GM19023 (cell line): ENCODE measurements around the gene MALT1.
"Not testable (repeated sequence)": the region's sequence is repeated elsewhere in the genome, so short reads cannot be mapped to it uniquely, and the experiment has no call there.

ENCODE experiments used
- ATAC-seq: cut with Tn5 transposase; IDR thresholded peaks from one replicate; pipeline ENCODE4 v1.9.1; 2021; ENCODE audit warnings: mild to moderate bottlenecking, moderate library complexity; ENCODE audit not compliant: unreplicated experiment

The MALT1 gene

DNA sequence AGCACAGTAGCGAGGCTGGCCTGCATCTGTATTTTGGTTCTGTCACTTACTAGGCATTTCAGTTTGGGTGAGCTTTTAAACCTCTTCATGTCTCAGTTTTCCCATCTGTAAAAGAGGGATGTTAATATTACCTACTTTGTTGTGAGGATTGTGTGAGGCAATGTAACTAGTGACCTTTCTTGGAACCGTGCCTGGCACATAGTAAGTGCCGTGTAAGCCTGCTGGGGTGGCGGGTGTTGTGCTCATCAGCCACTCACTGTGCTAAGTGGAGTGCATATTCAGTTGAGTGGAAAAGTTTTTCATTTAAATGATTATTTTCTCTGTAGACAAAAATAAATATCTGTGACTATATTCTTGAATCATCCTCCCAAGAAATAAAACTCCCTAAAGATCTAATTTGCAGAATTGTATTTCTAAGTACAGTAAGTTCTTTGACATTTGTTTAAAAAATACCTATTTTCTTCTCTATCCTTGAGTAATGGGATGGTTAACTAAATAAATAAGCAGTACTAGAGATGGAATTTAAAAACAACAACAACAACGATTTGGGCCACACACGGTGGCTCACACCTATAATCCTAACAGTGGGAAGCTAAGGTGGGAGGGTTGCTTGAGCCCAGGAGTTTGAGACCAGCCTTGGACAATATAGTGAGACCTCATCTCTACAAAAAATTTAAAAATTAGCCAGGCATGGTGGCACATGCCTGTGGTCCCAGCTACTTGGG lies 56.7 kb downstream of the MALT1 start:
- ATAC-seq = no peak

DNA sequence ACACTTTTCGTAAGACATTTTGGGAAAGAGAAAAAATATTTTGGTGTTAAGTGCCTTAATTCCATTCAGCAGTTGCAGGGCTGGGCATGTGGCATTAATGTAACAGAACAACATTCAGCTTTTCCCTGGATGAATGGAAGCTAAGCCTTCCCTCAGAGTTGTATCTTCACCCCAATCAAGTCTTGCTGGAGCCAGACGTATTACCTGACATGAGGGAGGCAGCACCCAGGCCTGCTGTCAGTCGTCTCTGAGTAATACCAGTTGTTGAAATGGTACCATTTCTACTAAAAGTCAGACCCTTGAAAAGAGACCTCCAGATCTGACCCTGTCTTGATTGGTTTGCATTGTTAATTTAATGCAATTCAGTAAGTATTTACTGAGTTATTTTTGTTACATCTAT lies 57.5 kb downstream of the MALT1 start:
- ATAC-seq = no peak

DNA sequence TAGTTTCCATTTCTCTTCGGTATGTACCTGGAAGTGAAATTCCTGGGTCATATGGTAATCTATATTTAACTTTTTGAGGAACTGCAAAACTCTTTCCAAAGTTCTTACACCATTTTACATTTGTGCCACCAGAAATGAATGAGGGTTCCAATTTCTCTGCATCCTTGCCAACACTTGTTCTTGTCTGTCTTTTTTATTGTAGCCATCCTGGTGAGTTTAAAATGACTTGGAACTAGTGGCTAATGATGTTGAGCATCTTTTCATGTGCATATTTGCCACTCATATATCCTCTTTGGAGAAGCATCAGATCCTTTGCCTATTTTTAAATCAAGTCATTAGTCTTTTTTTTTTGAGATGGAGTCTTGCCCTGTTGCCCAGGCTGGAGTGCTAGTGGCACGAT lies 59.4 kb downstream of the MALT1 start:
- ATAC-seq = no peak

DNA sequence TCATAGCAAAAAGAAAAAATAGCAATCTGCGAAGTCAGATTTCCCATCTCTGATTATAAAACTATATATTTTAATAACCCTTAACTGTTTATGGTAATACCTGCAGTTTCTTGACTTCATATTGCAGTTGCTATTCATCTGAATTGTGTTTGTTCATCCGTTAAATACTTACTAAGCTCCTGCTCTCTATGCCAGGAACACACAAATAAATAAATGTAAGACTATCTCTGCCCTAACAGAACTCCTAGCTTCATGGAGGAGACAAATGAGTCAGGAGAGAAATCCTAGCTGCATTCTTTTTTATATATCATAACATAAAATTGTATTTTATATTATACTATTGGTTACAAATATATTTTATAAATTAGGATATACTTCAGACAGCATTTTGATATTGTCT lies 61.2 kb downstream of the MALT1 start:
- ATAC-seq = no peak

DNA sequence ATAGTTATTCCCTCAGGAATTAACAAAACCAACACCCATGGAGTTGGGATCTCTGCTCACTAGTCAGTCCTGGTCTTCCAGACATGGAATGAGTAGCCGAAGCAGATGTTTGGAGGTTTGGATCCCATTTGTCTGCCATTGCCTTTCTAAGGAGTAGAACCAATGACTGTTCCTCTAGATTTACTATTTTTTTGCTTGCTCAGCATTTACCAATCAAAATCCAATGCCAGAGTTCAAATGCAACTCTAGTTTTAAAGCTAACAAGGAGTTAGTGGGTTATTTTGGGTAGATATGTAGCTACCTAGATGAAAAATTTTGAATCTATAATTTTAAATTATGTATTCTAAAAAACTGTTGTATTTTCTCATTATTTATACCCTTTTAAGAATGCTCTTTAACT lies 62.6 kb downstream of the MALT1 start:
- ATAC-seq = no peak

DNA sequence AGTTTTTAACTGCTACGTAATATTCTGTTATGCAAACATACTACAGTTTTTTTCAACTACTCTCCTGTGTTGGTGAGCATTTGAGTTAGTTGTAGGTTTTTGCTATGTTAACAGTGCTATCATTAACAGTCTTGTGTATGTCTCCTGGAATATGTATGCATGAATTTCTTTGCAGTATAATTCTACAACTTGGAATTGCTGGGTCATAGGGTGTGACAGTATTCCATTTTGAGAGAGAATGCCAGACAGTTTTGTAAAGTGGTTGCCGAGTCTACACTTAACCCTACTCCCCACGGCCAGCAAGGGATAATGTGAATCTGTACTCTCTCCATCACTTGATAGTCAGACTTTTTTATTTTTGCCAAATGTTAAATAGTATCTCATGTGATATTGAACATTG lies 67.1 kb downstream of the MALT1 start:
- ATAC-seq = no peak

DNA sequence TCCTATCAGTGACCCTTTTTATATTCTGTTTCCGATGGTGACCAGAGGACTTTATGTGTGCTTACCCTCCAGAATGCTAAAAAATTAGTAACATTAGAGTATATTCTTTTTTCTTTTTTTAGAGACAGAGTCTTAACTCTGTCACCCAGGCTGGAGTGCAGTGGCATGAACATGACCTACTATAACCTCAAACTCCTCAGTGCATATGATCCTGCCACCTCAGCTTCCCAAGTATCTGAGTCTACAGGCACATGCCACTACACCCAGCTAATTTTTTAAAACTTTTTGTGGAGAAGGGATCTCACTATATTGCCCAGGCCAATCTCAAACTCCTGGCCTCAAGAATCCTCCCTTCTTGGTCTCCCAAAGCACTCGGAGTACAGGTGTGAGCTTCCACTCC lies 74.6 kb downstream of the MALT1 start:
- ATAC-seq = no peak

DNA sequence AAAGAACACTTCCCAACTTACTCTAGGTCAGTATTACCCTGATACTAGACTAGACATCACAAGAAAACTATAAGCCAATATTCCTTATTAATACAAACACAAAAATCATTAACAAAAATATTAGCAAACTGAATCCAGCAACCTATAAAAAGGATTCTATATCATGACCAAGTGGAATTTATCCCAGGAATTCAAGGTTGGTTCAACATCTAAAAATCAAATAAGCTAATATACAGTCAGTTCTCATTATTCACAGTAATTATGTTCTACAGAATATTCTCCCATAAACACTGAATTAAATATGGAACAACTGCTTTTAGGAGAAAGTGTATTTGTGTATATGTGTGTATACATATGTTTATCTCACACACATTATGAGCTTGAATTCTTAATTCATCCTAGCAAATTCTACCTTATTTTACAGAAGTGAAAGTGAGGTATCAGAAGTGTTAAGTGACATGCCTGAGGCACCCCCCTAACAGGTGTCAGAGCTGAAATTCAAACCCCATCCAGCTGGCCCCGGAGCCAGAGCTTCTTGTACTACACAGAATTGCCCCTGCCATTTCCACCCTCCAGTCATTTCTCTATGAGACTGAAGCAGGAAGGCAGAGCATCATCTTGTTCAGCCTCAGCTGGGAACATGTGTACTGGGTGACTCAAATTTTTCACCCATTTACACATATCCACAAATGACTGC lies 77.8 kb downstream of the MALT1 start:
- no peak for ATAC-seq

DNA sequence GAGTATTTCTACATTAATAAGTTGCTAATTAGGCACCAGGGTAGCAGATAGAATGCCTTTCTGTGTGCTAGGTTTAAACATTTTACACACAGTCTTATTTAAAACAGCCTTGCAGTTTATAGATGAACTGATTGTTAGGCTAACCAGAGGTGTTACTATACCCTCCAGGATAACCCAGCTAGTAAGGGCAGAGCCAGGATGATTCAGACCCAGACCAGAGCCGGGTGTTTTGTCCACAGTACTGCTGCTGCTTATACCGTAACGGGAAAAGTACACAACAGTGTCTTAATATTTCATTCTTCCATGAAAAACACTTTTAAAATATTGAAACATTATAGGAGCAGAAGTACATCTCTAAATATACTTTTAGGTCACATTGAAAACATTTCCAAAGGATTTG lies 82.7 kb downstream of the MALT1 start:
- no peak for ATAC-seq

DNA sequence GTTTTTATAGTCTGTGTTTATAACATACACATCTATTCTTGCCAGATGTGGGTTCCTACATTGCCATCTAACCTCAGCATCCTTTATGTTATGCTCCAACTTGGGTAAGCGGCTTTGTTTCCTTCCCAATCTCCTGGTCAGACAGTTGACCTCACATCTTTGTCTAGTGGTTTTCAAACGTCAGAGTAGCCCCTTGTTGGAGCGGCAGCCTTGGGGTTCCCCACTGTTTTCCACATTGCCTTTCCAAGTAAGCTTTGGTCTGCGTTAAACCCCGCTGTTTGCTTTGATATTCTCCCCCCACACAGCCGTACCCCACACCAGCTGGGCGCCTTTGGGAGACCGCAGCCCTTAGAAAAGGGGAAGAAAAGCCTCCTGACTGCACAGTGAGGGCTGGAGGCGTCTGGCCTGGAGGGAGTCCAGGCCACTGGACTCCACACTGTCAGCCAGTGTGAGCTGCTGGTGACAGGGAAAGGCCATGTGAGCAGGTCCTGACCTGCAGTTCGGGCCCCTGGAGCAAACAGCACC lies 83.3 kb downstream of the MALT1 start:
- ATAC-seq = no peak

DNA sequence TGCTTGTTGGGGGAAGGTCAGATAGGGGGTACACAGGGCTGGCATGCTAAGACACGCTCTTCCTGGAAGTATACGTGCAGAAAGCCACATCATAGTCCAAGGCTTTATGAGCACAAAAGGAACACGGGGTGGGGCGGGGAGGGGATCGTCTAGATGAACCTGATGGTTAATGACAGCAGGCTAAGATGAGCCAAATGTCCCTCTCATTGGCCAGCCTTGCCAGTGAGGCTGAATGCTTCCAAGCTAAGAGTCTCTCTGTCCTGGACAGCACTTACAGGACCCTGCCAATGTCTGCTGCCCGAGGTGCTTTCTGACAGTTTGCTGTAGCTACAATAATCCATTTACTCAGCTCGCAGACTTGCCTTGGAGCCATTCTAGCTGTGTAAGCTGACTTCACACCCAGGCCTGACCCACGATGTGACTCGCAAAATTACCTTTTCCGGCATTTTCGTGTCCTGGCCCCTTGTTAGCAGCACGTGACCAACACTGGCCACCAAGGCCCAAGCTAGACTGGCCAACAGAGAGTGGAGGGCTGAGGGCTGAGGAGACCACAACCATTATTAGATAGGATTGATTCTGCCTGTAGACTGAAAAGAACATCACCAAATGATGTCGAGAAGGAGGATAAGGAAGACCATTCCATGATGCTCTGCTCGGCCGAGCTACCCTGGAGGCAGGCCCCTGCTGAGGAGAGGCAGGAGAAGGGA lies 84.2 kb downstream of the MALT1 start:
- no peak for ATAC-seq

DNA sequence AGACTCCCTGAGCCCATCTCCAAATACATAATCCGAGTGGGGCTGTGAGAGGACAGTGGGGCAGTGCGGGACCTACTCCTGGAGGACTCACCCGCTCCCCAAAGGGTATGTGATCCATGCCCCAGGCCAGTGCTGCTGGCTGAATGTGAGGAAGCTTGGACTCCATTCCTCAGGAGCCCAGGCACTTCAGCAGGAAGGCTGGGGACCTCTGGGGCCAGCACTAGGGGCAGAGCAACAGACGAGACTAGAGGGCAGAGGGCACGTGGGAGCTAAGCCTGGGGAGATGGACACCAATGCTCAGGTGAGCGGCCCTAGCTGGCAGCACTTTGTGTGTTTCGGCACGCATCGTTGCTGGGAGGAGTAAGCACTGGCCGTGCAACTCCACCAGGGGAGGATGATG lies 84.9 kb downstream of the MALT1 start:
- ATAC-seq = no peak

DNA sequence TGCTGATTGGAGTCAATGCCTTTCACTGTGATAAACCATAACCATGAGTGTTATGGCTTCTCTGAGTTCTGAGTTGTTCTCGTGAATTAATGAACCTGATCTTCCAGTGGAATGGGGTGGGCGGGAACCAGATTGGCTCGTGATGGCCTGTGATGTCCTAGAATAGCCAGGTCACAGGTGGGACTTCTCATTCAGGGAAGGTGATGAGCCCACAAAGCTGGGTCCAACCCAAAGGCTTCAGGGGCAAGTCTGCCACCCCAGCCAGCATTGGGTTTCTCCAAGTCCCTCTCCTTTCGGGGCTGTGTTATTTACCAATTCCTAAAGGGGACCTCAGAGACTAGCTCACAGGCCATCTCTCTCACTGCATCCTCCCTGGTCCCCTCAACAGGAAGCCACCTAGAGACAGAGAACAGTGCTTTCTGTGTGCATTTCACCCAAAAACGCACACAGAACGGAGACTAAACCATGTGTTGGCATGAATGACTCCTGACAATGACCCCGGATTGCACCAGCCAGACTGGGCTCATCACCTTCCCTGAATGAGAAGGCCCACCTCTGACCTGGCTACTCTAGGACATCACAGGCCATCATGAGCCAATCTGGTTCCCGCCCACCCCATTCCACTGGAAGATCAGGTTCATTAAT lies 85.5 kb downstream of the MALT1 start:
- ATAC-seq = no peak

DNA sequence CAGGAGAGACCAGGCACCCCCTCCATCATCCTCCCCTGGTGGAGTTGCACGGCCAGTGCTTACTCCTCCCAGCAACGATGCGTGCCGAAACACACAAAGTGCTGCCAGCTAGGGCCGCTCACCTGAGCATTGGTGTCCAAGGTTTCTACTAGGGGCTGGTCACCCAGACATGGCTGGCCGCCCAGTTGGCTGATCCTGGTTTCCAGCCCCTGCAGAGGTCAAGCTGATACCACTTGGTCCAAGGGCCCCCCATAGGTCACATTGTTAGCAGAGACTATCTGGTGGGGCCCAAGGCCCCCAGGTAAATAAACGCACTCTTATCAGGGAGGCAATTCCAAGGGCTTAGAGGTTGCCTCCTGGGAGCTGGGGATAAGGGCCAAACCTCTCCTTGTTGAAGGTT lies 86.1 kb downstream of the MALT1 start:
- ATAC-seq = not testable (repeated sequence)

DNA sequence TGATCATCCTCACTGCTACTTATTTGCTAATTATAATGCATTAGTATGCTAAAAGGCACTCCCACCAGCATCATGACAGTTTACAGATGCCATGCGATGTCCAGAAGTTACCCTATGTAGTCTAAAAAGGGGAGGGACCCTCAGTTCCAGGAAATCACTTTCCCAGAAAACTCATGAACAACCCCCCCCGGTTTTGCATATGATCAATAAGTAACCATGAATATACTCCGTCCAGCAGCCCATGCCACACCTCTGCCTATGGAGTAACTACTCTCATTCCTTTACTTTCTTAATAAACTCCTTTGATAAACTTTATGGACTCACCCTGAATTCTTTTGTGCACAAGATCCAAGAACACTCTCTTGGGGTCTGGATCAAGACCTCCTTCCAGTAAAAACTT lies 86.8 kb downstream of the MALT1 start:
- ATAC-seq = no peak

DNA sequence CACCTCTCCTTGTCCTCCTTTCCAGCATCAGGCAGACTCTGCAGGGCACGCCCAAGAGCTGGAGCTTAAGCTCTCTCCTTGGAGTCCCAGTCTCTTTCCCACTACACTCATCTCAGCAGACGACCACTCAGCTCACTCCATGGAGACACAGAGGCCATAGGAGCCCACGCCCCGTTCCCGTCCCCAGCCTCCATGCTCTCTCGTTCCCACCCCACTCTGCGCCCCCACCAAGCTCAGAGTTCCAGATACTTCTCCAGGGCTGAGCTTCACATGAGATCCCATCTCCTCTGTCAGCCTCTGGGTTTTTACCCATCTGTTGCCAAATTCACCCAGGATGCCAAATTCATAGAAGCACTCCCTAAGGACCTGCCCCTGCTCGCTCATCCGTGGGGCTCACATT lies 87.3 kb downstream of the MALT1 start:
- ATAC-seq = no peak

DNA sequence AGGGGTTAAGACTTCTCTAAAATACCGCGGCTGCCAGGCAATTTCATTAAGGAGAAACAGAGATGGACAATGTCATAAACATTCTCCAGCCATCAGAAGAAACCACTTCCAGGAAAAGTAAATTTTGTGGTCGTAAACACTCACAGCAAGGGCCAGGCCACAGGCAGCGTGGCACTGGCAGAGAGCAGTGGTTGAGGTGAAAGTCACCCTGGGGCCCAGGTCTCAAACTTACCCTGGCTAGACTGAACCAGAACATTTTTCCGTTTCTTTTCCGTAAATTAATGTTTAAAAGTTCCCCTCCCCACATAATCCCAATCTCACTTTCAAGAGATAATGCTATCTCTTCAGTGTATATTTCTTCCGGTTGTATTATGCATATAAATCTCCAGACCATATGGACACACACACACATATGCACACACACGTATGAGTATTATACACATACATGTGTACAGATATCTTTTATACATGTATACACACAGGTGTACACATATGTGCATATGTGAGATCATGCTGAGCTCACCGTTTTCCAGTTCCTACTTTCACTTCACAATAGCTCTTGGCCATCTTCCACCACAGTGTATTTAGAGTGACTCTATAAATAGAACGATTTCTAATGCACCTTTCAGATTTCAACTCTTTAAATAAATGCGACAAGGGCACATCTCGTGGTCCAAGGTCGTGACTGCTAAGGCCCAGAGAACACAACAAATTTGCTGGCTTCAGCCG lies 90.1 kb downstream of the MALT1 start:
- ATAC-seq = no peak

DNA sequence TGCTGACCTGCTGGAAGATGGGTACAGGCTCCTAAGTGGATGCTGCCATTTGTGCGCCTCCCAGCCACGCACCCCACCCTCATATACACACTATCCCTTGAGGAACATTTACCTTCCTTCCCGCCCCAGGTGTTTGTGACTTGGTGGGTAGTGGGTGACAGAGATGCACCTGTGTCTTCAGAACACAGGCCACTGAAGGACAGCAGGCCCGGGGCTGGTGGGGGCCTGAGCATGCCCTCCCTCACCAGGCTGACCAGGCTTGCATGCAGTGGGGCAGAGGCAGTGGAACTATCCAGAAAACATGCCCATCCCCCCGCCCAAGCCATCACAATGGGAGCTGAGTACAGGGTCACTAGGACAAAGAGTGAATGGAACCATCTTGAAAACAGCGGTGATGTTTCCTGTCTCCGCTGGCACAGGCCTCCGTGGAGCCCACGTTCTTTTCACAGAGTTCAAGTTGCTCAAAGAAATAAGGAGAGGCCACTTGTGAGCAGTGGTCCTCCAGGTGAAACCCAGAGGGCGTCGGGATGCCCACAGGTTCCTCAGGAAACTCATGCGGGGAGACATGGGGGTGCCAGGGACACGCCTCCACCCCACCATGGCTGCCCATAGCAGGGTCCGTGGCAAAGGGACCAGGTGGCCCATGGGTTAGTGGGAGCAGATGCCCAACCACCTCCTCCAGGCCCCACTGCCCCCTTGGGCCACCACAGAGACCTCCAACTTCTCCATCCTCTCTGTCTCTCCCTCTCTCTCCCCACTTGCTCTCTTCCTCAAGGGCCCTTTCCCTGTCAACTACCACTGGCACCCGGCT lies 90.9 kb downstream of the MALT1 start:
- no peak for ATAC-seq

DNA sequence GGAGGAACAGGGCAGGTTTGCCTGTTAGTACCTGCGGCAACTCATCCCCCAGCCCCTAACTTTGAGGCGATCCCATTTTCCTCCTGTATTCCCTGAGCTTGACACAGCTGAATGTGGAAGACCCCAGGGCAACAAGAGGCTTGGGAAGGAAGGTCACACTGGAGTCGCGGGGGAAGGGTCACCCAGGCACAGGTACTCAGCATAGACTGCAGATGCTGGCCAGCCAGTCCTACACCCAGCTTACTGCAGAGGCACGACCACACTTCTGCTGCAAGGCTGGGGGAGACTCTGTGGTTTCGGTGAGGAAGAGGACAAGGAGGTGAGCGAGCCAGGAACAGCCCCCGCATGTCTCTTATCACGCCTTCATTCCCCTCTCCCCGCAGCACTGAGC lies 91.5 kb downstream of the MALT1 start:
- no peak for ATAC-seq

DNA sequence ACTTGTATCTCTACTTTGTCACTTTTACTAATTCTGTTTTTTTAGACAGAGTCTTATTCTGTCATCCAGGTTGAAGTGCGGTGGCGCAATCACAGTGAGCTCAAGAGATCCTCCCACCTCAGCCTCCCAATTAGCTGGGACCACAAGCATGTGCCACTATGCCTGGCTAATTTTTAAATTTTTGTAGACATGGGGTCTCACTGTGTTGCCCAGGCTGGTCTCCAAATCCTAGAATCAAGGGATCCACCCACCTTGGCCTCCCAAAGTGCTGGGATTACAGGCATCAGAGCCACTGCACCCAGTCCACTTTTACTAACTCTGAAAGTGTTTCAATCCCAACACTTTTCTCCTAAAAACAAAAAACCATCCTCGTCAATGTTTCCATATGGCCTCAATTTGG lies 94.9 kb downstream of the MALT1 start:
- ATAC-seq = no peak
